ENCODE measurements around the gene RICTOR. TPM values are rescaled to one million over a fixed set of nuclear protein-coding genes. Genes with fewer than 3 reads are reported as not detected.
A peak's percentile ranks its signal among the peaks of the same experiment; 100 is the strongest.

The RICTOR gene
- total RNA-seq, 2 experiments from 2014 or later = 125 TPM

- H3K36me3 Mint-ChIP-seq (ENCODE audit: low read depth) = peaks cover 43% of the 10 kb centered on the region
- H3K9me3 ChIP-seq (ENCODE audit: control insufficient read depth in 1 of 2, insufficient read depth in 1 of 2, low read length in 2 of 2) = no peaks in the 10 kb centered on the region
- H3K36me3 ChIP-seq (ENCODE audit: insufficient read depth, low read length) = peaks cover 28% of the 10 kb centered on the region
- no peak for ATAC-seq (ENCODE audit: poor library complexity)
- peak overlapping the region in 1 of 2 donors; percentile 31 for H3K27ac ChIP-seq (ENCODE audit: low read depth in 1 of 2, low read length in 2 of 2)
- H3K9me3 Mint-ChIP-seq = no peaks in the 10 kb centered on the region
- no peak overlapping the region for H3K4me3 ChIP-seq (ENCODE audit: low read length)
- DNase-seq = no peak
- H3K27ac Mint-ChIP-seq = peak overlapping the region; percentile 81
- POLR2A ChIA-PET = interaction anchor here (0.8 to 3.1 kb wide), 4 partner anchors 21 to 28 kb away, joined by 3 to 10 read pairs (median 4); no protein-coding TSS in a partner anchor
- CTCF ChIA-PET = interaction anchor here (0.9 kb wide), 2 partner anchors 25 to 95 kb away, joined by 3 read pairs; no protein-coding TSS in a partner anchor
- H3K27me3 ChIP-seq (ENCODE audit: control insufficient read depth in 1 of 2, insufficient read depth in 2 of 2, low read length in 2 of 2) = no peaks in the 10 kb centered on the region
- TF ChIP-seq, protein P1, sequence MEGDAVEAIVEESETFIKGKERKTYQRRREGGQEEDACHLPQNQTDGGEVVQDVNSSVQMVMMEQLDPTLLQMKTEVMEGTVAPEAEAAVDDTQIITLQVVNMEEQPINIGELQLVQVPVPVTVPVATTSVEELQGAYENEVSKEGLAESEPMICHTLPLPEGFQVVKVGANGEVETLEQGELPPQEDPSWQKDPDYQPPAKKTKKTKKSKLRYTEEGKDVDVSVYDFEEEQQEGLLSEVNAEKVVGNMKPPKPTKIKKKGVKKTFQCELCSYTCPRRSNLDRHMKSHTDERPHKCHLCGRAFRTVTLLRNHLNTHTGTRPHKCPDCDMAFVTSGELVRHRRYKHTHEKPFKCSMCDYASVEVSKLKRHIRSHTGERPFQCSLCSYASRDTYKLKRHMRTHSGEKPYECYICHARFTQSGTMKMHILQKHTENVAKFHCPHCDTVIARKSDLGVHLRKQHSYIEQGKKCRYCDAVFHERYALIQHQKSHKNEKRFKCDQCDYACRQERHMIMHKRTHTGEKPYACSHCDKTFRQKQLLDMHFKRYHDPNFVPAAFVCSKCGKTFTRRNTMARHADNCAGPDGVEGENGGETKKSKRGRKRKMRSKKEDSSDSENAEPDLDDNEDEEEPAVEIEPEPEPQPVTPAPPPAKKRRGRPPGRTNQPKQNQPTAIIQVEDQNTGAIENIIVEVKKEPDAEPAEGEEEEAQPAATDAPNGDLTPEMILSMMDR (IDR thresholded peaks at IDR 0.05) = no peak
- H3K27me3 Mint-ChIP-seq = no peaks in the 10 kb centered on the region
- intact Hi-C loops (cut with DNase I, micrococcal nuclease) = loop anchor here in 1 of 2 experiments (5.0 kb wide), 1 partner anchor 93 kb away; no protein-coding TSS in a partner anchor
- H3K4me1 ChIP-seq (ENCODE audit: insufficient read depth, low read length) = peaks cover 17% of the 10 kb centered on the region
- peaks cover 46% of the 10 kb centered on the region for H3K4me1 Mint-ChIP-seq (ENCODE audit: low read depth)
- no peak overlapping the region for H3K4me3 Mint-ChIP-seq
Measured at GRCh38 chr5:39100301-39100850, 26.2 kb upstream of the RICTOR start.

- peaks cover 24% of the 10 kb centered on the region for H3K36me3 ChIP-seq (ENCODE audit: insufficient read depth, low read length)
- CTCF ChIA-PET = interaction anchor here (0.9 kb wide), 1 partner anchor 94 kb away, joined by 3 read pairs; no protein-coding TSS in a partner anchor
- intact Hi-C loops (cut with DNase I, micrococcal nuclease) = loop anchor here in 1 of 2 experiments (5.0 kb wide), 1 partner anchor 93 kb away; no protein-coding TSS in a partner anchor
- Mint-ChIP-seq H3K36me3 (ENCODE audit: low read depth) (peaks cover 38% of the 10 kb centered on the region), H3K27ac (peak overlapping the region; percentile 81), H3K4me1 (ENCODE audit: low read depth) (peaks cover 46% of the 10 kb centered on the region), H3K27me3 (no peaks in the 10 kb centered on the region), H3K9me3 (no peaks in the 10 kb centered on the region), H3K4me3 (no peak overlapping the region)
- peaks cover 17% of the 10 kb centered on the region for H3K4me1 ChIP-seq (ENCODE audit: insufficient read depth, low read length)
- no peak for DNase-seq
- TF ChIP-seq, protein P1 (IDR thresholded peaks at IDR 0.05) = no peak
- no peak for ATAC-seq (ENCODE audit: poor library complexity)
- no peaks in the 10 kb centered on the region for H3K27me3 ChIP-seq (ENCODE audit: control insufficient read depth in 1 of 2, insufficient read depth in 2 of 2, low read length in 2 of 2)
- no peak overlapping the region for H3K4me3 ChIP-seq (ENCODE audit: low read length)
- H3K27ac ChIP-seq (ENCODE audit: low read depth in 1 of 2, low read length in 2 of 2) = peak overlapping the region; percentile 21 to 28
- no peaks in the 10 kb centered on the region for H3K9me3 ChIP-seq (ENCODE audit: control insufficient read depth in 1 of 2, insufficient read depth in 1 of 2, low read length in 2 of 2)
- POLR2A ChIA-PET = interaction anchor here (0.6 to 3.1 kb wide), 5 partner anchors 11 to 27 kb away, joined by 3 to 10 read pairs (median 4); no protein-coding TSS in a partner anchor
Measured at GRCh38 chr5:39099831-39100230, 25.6 kb upstream of the RICTOR start.

DNA sequence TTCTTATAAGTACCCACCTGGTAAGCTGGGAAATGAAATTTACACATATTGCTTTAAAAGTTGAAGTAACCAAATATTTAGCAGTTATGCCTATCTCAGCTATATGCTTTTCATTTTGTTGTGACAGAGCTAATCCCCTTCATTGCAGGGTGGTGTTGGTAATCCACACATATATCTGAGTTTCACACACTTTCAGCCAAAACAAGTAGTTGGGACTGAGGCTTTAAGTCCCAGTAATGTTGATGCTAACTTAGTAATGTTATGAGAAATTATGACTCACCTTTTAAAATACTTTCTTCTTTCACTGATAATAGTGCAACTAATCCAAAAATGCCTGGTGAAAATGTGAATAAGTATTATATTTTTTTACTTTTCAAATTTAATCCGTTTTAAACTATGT, 19.2 kb upstream of the RICTOR start:
- CTCF ChIA-PET = no interaction called here
- POLR2A ChIA-PET = no interaction called here

More for the DNA sequence above, 19.2 kb upstream of the RICTOR start:
- Mint-ChIP-seq H3K27me3 (peaks cover 12% of the 10 kb centered on the region), H3K4me1 (ENCODE audit: low read depth) (no peaks in the 10 kb centered on the region), H3K4me3 (no peak overlapping the region), H3K36me3 (ENCODE audit: low read depth) (no peaks in the 10 kb centered on the region), H3K9me3 (no peaks in the 10 kb centered on the region), H3K27ac (no peak overlapping the region)
- H3K36me3 ChIP-seq (ENCODE audit: insufficient read depth, low read length) = no peaks in the 10 kb centered on the region
- TF ChIP-seq, protein P1 (IDR thresholded peaks at IDR 0.05) = no peak
- no peak for DNase-seq
- no peaks in the 10 kb centered on the region for H3K9me3 ChIP-seq (ENCODE audit: control insufficient read depth in 1 of 2, insufficient read depth in 1 of 2, low read length in 2 of 2)
- intact Hi-C loops (cut with DNase I, micrococcal nuclease) = no loop called here
- no peak for ATAC-seq (ENCODE audit: poor library complexity)
- no peak overlapping the region for H3K4me3 ChIP-seq (ENCODE audit: low read length)
- H3K27ac ChIP-seq (ENCODE audit: low read depth in 1 of 2, low read length in 2 of 2) = no peak overlapping the region
- no peaks in the 10 kb centered on the region for H3K27me3 ChIP-seq (ENCODE audit: control insufficient read depth in 1 of 2, insufficient read depth in 2 of 2, low read length in 2 of 2)
- no peaks in the 10 kb centered on the region for H3K4me1 ChIP-seq (ENCODE audit: insufficient read depth, low read length)
